Tibial artery (tissue), 4 donors: ENCODE results near the gene PLPP6.

Experiments
- DNase-seq, 2 donors: peaks; one replicate each; pipeline ENCODE4 v3.0.0-alpha.2; 2019
- H3K27ac ChIP-seq, 2 donors: fragments of 200-600 bp; sonication (generic) in 1 of 2; 1 replicate in 1 of 2; 2 replicates in 1 of 2; pipeline ENCODE4 v1.5.1; 2018 to 2019; ENCODE audit warnings: mild to moderate bottlenecking in 1 of 2
- H3K27me3 ChIP-seq, 2 donors: fragments of 200-600 bp; sonication (generic) in 1 of 2; one replicate each; pipeline versions ENCODE4 v1.5.1 to v1.6.0; 2016 to 2019
- H3K36me3 ChIP-seq, 3 donors: fragments of 200-600 bp; sonication (generic) in 2 of 3; one replicate each; pipeline ENCODE4 v1.5.1; 2016 to 2019; ENCODE audit warnings: mild to moderate bottlenecking in 2 of 3
- H3K4me1 ChIP-seq, 4 donors: fragments of 200-600 bp; sonication (generic) in 2 of 4; 1 replicate in 3 of 4; 2 replicates in 1 of 4; pipeline ENCODE4 v1.5.1; 2016 to 2019
- H3K4me3 ChIP-seq, 2 donors: fragments of 200-600 bp; sonication (generic) in 1 of 2; 1 replicate in 1 of 2; 2 replicates in 1 of 2; pipeline ENCODE4 v1.5.1; 2018 to 2019; ENCODE audit warnings: mild to moderate bottlenecking in 2 of 2
- H3K9me3 ChIP-seq, 3 donors: fragments of 200-600 bp; sonication (generic) in 1 of 3; one replicate each; pipeline ENCODE4 v1.5.1; 2016 to 2019
- CTCF ChIP-seq, 2 experiments: fragments of 200-600 bp in 1 of 2; fragments of 450-650 bp in 1 of 2; IDR thresholded peaks; one replicate each; pipeline ENCODE4 v1.5.1; 2017 to 2019; ENCODE audit warnings: antibody characterized with exemption in 2 of 2, mild to moderate bottlenecking in 1 of 2, moderate library complexity in 1 of 2
- intact Hi-C: fragments of 100-400 bp; cut with DNase I; formaldehyde crosslinking; loops from one replicate; pipeline ENCODE4 v1.15.0; 2023; ENCODE audit warnings: low total_unique reads

Gene PLPP6

GRCh38 chr9:4618700-4619099, 43.4 kb upstream of the PLPP6 start:
- intact Hi-C loops: no loop called here
- H3K4me1 ChIP-seq: peaks cover 0 to 5% (median 0%) of the 10 kb centered on the region in 4 donors

GRCh38 chr9:4620057-4620765, 41.9 kb upstream of the PLPP6 start:
- no peak for DNase-seq
- H3K4me1 ChIP-seq: peaks cover 0 to 3% (median 0%) of the 10 kb centered on the region in 4 donors
- no peak overlapping the region for H3K4me3 ChIP-seq
- no peak for TF ChIP-seq CTCF (IDR thresholded peaks at IDR 0.05)
- H3K9me3 ChIP-seq: no peaks in the 10 kb centered on the region
- H3K27me3 ChIP-seq: no peaks in the 10 kb centered on the region
- peaks cover 0 to 13% (median 4%) of the 10 kb centered on the region in 3 donors for H3K36me3 ChIP-seq
- H3K27ac ChIP-seq: no peak overlapping the region
- intact Hi-C loops: no loop called here

More at GRCh38 chr9:4618700-4619099, 43.4 kb upstream of the PLPP6 start:
- DNase-seq: no peak
- H3K27me3 ChIP-seq: no peaks in the 10 kb centered on the region
- H3K4me3 ChIP-seq: no peak overlapping the region
- no peak for TF ChIP-seq CTCF (IDR thresholded peaks at IDR 0.05)
- H3K27ac ChIP-seq: no peak overlapping the region
- H3K9me3 ChIP-seq: no peaks in the 10 kb centered on the region
- H3K36me3 ChIP-seq: peaks cover 0 to 7% (median 4%) of the 10 kb centered on the region in 3 donors

- peaks cover 0 to 3% (median 0%) of the 10 kb centered on the region in 4 donors for H3K4me1 ChIP-seq
- DNase-seq: no peak
- intact Hi-C loops: no loop called here
- no peak overlapping the region for H3K4me3 ChIP-seq
- TF ChIP-seq CTCF (IDR thresholded peaks at IDR 0.05): no peak
- H3K27me3 ChIP-seq: no peaks in the 10 kb centered on the region
- no peaks in the 10 kb centered on the region for H3K9me3 ChIP-seq
- H3K27ac ChIP-seq: no peak overlapping the region
- peaks cover 0 to 14% (median 4%) of the 10 kb centered on the region in 3 donors for H3K36me3 ChIP-seq
Observed at GRCh38 chr9:4620881-4621555, 41.1 kb upstream of the PLPP6 start.

- H3K9me3 ChIP-seq: no peaks in the 10 kb centered on the region
- H3K4me1 ChIP-seq: peaks cover 0 to 3% (median 0%) of the 10 kb centered on the region in 4 donors
- H3K27me3 ChIP-seq: no peaks in the 10 kb centered on the region
- DNase-seq: no peak
- H3K4me3 ChIP-seq: no peak overlapping the region
- H3K36me3 ChIP-seq: peaks cover 0 to 14% (median 4%) of the 10 kb centered on the region in 3 donors
- intact Hi-C loops: no loop called here
- TF ChIP-seq CTCF (IDR thresholded peaks at IDR 0.05): no peak
- H3K27ac ChIP-seq: no peak overlapping the region
Observed at GRCh38 chr9:4622016-4622415, 40.1 kb upstream of the PLPP6 start.

GRCh38 chr9:4630836-4631235, 31.3 kb upstream of the PLPP6 start:
- Histone ChIP-seq H3K4me1 (no peaks in the 10 kb centered on the region), H3K27ac (no peak overlapping the region), H3K36me3 (no peaks in the 10 kb centered on the region), H3K9me3 (no peaks in the 10 kb centered on the region), H3K4me3 (no peak overlapping the region), H3K27me3 (no peaks in the 10 kb centered on the region)
- intact Hi-C loops: loop anchor here (10.0 kb wide), 1 partner anchor 246 kb away; no protein-coding TSS in a partner anchor
- DNase-seq: no peak
- TF ChIP-seq CTCF (IDR thresholded peaks at IDR 0.05): no peak
